Measurements from ENCODE around the gene UPK3BL2.
"Not testable (repeated sequence)": the region's sequence is repeated elsewhere in the genome, so short reads cannot be mapped to it uniquely, and the experiment has no call there.

The UPK3BL2 gene

DNA sequence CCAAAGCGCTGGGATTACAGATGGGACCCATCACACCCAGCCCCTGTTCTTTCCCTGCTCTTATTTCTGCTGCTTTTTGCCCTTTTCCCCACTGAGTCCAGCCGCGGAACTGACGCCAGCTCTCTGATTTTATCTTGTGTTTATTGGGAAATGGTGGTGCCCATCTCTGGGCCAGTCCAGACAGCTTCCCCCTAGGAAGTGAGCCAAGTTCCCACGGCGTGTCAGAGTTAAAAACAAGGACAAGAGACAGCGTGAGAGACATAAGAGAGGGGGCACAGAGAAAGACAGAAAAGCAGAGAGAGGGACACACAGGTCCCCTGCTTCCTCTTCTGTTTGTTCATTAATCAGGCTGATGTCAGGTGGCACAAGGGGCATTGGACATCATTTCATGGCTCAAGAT lies 11.9 kb downstream of the UPK3BL2 start:
- not testable (repeated sequence) for H3K27me3 ChIP-seq (ENCODE audit: insufficient read depth, low read length); H3K9me3 ChIP-seq (ENCODE audit: insufficient read depth, low read depth, low read length); H3K27ac ChIP-seq (ENCODE audit: low read depth, low read length); H4K91ac ChIP-seq (ENCODE audit: low read depth, low read length); H2BK5ac ChIP-seq (ENCODE audit: low read depth, low read length, poor library complexity); H3K23ac ChIP-seq (ENCODE audit: low read length); H3K4me2 ChIP-seq (ENCODE audit: low read length); H2BK12ac ChIP-seq (ENCODE audit: low read length); H4K12ac ChIP-seq (ENCODE audit: low read depth, low read length); H4K8ac ChIP-seq (ENCODE audit: low read depth, low read length); H3K14ac ChIP-seq (ENCODE audit: low read length); H3K36me3 ChIP-seq (ENCODE audit: control insufficient read depth in 1 of 2, insufficient read depth in 2 of 2, low read length in 2 of 2); H3K18ac ChIP-seq (ENCODE audit: low read length); DNase-seq; H3K79me2 ChIP-seq (ENCODE audit: control insufficient read depth, insufficient read depth, low read length, poor library complexity); H3K4ac ChIP-seq (ENCODE audit: low read depth, low read length); H3K4me3 ChIP-seq (ENCODE audit: low read depth, low read length); H3K79me1 ChIP-seq (ENCODE audit: low read length); H2AK5ac ChIP-seq (ENCODE audit: low read length); H3K4me1 ChIP-seq (ENCODE audit: control insufficient read depth in 1 of 2, insufficient read depth in 2 of 2, low read length in 2 of 2); H2AFZ ChIP-seq (ENCODE audit: insufficient read depth, low read length, poor library complexity); H3K9ac ChIP-seq (ENCODE audit: low read length); H2BK120ac ChIP-seq (ENCODE audit: insufficient read depth, low read length, poor library complexity)
- no CpG with 5 or more reads among the region's 7 CpGs for WGBS (ENCODE audit: extremely low coverage, insufficient coverage, insufficient read length)

DNA sequence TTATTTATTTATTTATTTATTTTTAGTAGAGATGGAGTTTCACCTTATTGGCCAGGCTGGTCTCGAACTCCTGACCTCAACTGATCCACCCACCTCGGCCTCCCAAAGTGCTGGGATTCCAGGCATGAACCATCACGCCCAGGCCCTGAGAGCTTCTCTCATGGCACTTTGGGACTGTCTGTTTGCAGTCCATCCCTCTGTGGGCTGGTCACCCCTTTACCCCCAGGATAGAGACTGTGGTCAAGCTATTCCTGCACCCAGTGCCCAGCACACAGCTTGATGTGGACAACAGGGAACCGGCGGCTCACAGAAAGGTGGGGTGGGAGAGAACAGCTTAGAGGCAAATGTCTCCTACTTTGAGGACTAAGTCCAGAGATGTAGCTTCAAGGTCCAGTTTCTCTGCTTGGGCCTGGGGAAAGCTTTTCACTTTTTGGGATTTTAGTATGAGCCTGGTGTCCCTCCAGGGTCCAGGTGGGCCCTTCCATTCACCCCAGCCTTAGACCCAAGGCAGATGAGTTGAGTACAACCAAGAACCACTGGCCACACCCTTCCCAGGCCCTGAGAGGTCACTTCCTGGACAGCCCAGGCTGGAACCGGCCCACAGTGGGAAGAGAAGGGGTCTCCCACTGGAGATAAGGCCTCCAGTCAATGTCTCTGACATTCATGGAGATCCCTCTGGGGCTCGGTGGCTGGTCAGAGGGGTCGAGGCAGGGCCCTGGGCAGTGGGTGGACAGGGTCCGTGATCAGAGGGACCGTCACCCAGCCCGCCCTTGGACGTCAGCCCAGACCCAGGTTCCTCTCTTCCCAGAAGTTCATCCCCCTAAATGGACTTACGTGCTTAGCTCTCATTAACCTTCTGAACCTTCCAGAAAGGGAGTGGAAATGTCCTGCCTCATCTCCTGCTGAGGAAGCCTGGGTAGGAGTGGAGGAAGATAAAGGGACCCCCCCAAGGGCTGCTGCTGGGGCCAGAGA lies 15.4 kb downstream of the UPK3BL2 start:
- not testable (repeated sequence) for H4K8ac ChIP-seq (ENCODE audit: low read depth, low read length); H3K4me2 ChIP-seq (ENCODE audit: low read length); H4K91ac ChIP-seq (ENCODE audit: low read depth, low read length); H2BK12ac ChIP-seq (ENCODE audit: low read length); H2BK5ac ChIP-seq (ENCODE audit: low read depth, low read length, poor library complexity); H4K12ac ChIP-seq (ENCODE audit: low read depth, low read length); H2AFZ ChIP-seq (ENCODE audit: insufficient read depth, low read length, poor library complexity); H3K27ac ChIP-seq (ENCODE audit: low read depth, low read length); H3K36me3 ChIP-seq (ENCODE audit: control insufficient read depth in 1 of 2, insufficient read depth in 2 of 2, low read length in 2 of 2); DNase-seq; H3K14ac ChIP-seq (ENCODE audit: low read length); H3K9me3 ChIP-seq (ENCODE audit: insufficient read depth, low read depth, low read length); H3K18ac ChIP-seq (ENCODE audit: low read length); H2AK5ac ChIP-seq (ENCODE audit: low read length); H3K79me1 ChIP-seq (ENCODE audit: low read length); H2BK120ac ChIP-seq (ENCODE audit: insufficient read depth, low read length, poor library complexity); H3K23ac ChIP-seq (ENCODE audit: low read length); H3K79me2 ChIP-seq (ENCODE audit: control insufficient read depth, insufficient read depth, low read length, poor library complexity); H3K27me3 ChIP-seq (ENCODE audit: insufficient read depth, low read length); H3K4me3 ChIP-seq (ENCODE audit: low read depth, low read length); H3K9ac ChIP-seq (ENCODE audit: low read length); H3K4me1 ChIP-seq (ENCODE audit: control insufficient read depth in 1 of 2, insufficient read depth in 2 of 2, low read length in 2 of 2); H3K4ac ChIP-seq (ENCODE audit: low read depth, low read length)
- no CpG with 5 or more reads among the region's 13 CpGs for WGBS (ENCODE audit: extremely low coverage, insufficient coverage, insufficient read length)

DNA sequence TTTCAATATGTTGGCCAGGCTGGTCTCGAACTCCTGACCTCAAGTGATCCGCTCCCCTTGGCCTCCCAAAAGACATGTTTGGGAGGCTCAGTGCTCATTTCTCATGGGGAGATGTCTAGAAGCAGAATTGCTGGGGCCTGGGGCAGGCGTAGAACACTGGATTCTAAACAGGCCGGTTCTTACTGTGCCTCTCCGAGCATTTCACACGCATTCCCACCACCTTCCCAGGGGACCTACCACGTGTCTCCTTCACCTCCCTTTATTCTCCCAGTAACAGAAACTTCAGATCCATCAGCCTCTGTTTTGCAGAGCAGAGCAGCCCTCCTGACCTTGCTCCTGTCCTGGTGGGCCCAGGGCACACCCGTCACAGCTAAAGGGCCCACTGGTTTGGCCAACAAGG lies 16.3 kb downstream of the UPK3BL2 start:
- H3K9me3 ChIP-seq (ENCODE audit: insufficient read depth, low read depth, low read length); H3K36me3 ChIP-seq (ENCODE audit: control insufficient read depth in 1 of 2, insufficient read depth in 2 of 2, low read length in 2 of 2); H4K8ac ChIP-seq (ENCODE audit: low read depth, low read length); H3K4me3 ChIP-seq (ENCODE audit: low read depth, low read length); DNase-seq; H3K9ac ChIP-seq (ENCODE audit: low read length); H3K79me2 ChIP-seq (ENCODE audit: control insufficient read depth, insufficient read depth, low read length, poor library complexity); H2AK5ac ChIP-seq (ENCODE audit: low read length); H2BK120ac ChIP-seq (ENCODE audit: insufficient read depth, low read length, poor library complexity); H2AFZ ChIP-seq (ENCODE audit: insufficient read depth, low read length, poor library complexity); H3K18ac ChIP-seq (ENCODE audit: low read length); H3K4ac ChIP-seq (ENCODE audit: low read depth, low read length); H3K14ac ChIP-seq (ENCODE audit: low read length); H3K4me2 ChIP-seq (ENCODE audit: low read length); H3K27me3 ChIP-seq (ENCODE audit: insufficient read depth, low read length); H2BK5ac ChIP-seq (ENCODE audit: low read depth, low read length, poor library complexity); H4K12ac ChIP-seq (ENCODE audit: low read depth, low read length); H3K4me1 ChIP-seq (ENCODE audit: control insufficient read depth in 1 of 2, insufficient read depth in 2 of 2, low read length in 2 of 2); H2BK12ac ChIP-seq (ENCODE audit: low read length); H3K23ac ChIP-seq (ENCODE audit: low read length); H4K91ac ChIP-seq (ENCODE audit: low read depth, low read length); H3K27ac ChIP-seq (ENCODE audit: low read depth, low read length); H3K79me1 ChIP-seq (ENCODE audit: low read length): not testable (repeated sequence)
- WGBS (ENCODE audit: extremely low coverage, insufficient coverage, insufficient read length), result no CpG with 5 or more reads among the region's 8 CpGs

DNA sequence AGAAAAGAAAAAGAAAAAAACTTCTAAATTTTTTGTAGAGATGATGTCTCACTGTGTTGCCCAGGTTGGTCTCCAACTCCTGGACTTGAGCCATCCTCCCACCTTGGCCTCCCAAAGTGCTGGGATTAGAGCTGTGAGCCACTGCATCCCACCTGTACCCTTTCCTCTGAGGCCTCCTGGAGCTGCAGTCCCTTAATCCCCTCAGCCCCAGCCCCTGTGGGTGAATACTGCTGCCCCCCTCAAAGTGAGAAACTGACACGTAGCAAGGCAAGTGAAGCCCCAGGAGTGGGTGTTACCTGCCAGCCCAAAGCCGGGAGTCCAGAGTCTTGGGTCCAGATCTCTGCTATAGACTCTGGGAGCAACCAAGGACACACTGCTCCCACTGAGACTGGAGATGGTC lies 18.7 kb downstream of the UPK3BL2 start:
- not testable (repeated sequence) for H3K9ac ChIP-seq (ENCODE audit: low read length); H4K12ac ChIP-seq (ENCODE audit: low read depth, low read length); H3K4me3 ChIP-seq (ENCODE audit: low read depth, low read length); H2BK5ac ChIP-seq (ENCODE audit: low read depth, low read length, poor library complexity); H3K79me2 ChIP-seq (ENCODE audit: control insufficient read depth, insufficient read depth, low read length, poor library complexity); DNase-seq; H3K9me3 ChIP-seq (ENCODE audit: insufficient read depth, low read depth, low read length); H3K4ac ChIP-seq (ENCODE audit: low read depth, low read length); H3K36me3 ChIP-seq (ENCODE audit: control insufficient read depth in 1 of 2, insufficient read depth in 2 of 2, low read length in 2 of 2); H2BK120ac ChIP-seq (ENCODE audit: insufficient read depth, low read length, poor library complexity); H2AK5ac ChIP-seq (ENCODE audit: low read length); H3K18ac ChIP-seq (ENCODE audit: low read length); H4K91ac ChIP-seq (ENCODE audit: low read depth, low read length); H3K4me1 ChIP-seq (ENCODE audit: control insufficient read depth in 1 of 2, insufficient read depth in 2 of 2, low read length in 2 of 2); H3K4me2 ChIP-seq (ENCODE audit: low read length); H2BK12ac ChIP-seq (ENCODE audit: low read length); H3K23ac ChIP-seq (ENCODE audit: low read length); H3K27me3 ChIP-seq (ENCODE audit: insufficient read depth, low read length); H3K27ac ChIP-seq (ENCODE audit: low read depth, low read length); H3K14ac ChIP-seq (ENCODE audit: low read length); H2AFZ ChIP-seq (ENCODE audit: insufficient read depth, low read length, poor library complexity); H4K8ac ChIP-seq (ENCODE audit: low read depth, low read length); H3K79me1 ChIP-seq (ENCODE audit: low read length)
- no CpG with 5 or more reads among the region's 2 CpGs for WGBS (ENCODE audit: extremely low coverage, insufficient coverage, insufficient read length)

Data from trophoblast cell (in vitro differentiated cells and primary cell).